ENCODE results near the gene NADSYN1.

Gene NADSYN1

GRCh38 chr11:71451596-71452198, 1.3 kb upstream of the NADSYN1 start:
- DNase-seq (ENCODE audit: low spot score), result peak; percentile 81

DNA sequence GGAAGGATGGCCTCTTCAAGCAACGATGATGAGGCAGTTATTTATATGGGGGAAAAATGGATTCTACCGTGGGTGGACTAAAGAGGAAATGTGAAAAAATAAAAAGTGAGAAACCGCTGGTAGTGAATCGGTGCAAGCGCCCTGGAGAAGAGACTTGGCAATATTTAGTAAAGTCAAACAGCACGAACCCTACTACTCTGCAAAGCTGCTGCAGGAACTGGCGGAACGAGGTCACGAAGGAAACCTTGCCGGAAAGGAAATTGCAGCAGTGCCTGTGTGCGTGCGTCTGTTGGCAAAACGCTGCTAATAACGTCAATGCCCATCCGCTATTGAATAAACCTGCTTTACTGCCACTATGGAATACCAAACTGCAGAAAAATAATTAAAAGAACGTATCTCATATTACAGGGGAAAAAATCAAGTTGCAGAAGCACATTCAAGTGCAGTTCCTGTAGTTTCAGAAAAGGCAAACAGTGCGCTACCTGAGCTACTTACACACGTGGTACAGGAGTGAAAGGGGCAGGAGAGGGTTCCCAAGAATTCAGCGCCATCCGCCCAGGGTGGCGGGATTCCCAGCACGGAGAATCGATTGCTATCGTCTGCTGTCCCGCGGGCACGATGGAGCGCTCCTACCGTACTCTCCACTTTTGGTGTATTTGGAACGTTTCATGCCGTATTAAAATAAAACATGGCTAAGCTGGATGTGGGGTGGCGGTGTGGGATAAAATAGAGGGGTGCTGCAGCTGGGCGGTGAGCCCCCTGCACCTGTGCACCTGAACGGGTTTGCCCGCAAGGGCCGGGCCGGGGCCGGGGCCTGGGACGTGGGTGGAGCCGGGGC, 585 bp upstream of the NADSYN1 start:
- DNase-seq (ENCODE audit: low spot score), result peak; percentile 70

- no peak for DNase-seq (ENCODE audit: low spot score)
These were observed 908 bp downstream of the NADSYN1 start for GRCh38 chr11:71453918-71454304.

GRCh38 chr11:71454470-71455113, 1.6 kb downstream of the NADSYN1 start:
- no peak for DNase-seq (ENCODE audit: low spot score)

GRCh38 chr11:71456294-71456693, 3.3 kb downstream of the NADSYN1 start:
- DNase-seq (ENCODE audit: low spot score), result no peak

DNA sequence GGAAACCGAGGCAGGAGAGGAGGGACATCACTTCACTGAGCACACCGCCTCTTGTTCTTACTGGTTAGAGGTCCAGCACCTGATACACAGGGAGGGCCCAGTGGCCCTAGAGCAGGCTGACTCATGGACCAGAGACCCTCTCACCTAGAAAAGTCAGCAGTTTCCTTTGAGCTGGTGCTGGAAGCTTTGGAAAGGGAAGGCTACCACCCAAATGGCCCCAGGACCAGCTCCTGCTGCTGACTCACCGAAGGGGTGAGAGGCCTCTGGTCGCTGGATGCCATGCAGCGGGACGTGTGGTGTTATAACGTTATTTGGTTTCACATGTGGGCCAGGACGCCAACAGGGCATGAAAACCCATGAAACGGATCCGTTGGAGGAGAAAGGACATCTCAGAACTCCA, 3.8 kb downstream of the NADSYN1 start:
- DNase-seq (ENCODE audit: low spot score), result no peak

GRCh38 chr11:71458146-71459070, 5.4 kb downstream of the NADSYN1 start:
- no peak for DNase-seq (ENCODE audit: low spot score)

GRCh38 chr11:71459076-71459766, 6.2 kb downstream of the NADSYN1 start:
- no peak for DNase-seq (ENCODE audit: low spot score)

DNA sequence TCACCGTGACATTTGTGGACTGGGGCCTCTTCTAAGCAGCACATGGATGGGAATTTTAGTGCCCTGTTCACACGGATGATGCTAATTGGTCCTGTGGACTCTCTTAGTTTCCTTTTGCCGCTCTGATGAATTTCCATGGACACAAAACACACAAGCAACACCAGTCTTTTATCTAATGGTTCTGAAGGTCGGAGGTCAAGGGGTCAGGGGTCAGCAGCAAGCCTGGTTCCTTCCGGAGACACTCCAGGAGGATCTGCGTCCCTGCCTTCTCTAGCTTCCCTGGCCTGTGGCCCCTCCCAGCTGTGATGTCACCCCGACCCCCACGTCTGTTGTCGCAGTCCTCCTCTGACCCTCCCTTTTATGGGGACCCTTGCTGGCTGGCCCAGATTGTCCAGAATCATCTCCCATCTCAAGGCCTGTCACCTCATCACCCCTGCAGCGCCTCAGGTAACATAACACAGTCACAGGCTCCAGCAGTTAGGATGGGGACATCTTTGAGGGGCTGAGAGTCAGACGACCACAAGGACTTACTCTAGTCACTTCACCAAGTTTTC, 6.8 kb downstream of the NADSYN1 start:
- no peak for DNase-seq (ENCODE audit: low spot score)

DNA sequence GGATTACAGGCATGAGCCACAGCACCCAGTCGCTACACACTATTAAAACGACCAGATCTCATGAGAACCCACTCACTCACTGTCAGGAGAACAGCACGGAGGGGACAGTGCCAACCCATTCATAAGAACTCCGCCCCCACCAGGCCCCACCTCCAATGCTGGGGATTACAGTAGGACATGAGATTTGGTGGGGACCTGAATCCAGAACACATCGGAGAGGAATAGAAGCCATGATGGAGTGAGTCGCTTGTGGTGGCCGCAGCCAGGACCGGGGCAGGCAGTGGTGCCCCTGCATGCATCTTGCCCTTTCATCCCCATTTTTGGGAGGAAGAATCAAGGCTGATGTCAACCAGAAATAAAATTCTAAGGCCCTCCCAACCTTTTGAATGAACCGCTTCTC, 8.7 kb downstream of the NADSYN1 start:
- no peak for DNase-seq (ENCODE audit: low spot score)

GRCh38 chr11:71462726-71463125, 9.7 kb downstream of the NADSYN1 start:
- no peak for DNase-seq (ENCODE audit: low spot score)

DNA sequence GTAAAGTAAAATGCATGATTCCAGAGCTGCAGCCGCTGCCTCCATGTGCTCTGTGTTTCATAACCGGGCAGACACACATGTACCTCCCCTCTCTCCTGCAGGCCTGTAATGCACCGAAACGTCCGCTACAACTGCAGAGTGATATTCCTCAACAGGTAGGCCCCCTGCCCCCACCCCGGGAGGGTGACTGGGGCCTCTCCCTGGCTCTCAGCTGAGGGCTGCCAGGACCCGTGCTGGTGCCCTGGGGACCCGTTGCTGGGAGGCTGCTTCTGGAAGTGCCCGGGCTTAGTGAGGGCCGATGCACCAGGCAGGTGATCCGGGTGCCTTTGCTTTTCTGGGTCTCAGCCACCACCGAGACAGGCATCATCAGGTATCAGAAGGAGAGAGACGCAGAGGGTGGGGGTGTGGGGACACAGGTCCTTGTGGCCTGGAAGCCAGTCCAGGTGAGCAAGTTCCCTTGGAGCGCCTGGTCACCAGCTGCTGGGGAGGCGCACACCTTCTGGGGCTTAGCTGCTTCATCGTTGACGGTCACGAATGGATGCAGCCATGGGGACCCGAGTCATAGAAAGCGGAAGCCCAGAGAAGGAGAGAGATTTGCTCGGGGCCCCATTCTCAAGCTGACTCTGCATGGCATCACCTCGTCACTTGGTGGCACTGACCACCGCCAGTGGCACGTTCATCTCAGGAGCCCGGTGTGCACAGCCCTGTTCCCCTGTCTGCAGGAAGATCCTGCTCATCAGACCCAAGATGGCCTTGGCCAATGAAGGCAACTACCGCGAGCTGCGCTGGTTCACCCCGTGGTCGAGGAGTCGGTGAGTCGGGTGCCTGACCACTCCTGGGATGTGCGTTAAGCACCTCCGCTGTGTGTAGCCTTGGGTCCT, 10.6 kb downstream of the NADSYN1 start:
- DNase-seq (ENCODE audit: low spot score), result no peak

GRCh38 chr11:71465054-71465453, 12.1 kb downstream of the NADSYN1 start:
- no peak for DNase-seq (ENCODE audit: low spot score)

DNA sequence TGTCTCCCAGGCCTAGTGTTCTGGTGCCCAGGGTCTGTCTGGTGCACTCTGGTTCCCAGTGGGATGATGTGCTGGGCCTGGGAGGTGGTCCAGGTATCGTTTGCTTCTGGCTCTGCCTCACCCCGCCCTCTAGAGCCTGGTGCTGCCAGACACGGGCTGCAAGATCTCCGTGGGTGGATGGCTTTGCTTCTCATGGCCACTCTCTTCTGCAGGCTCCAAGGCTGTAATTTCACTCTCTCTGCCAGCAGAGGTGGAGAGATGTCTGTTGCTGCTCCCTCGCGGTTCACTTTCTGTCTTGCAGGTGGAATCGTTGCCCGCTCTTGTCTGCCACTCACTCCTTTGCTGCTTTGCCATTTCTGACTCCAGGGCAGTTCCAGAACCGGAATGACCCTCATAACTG, 13.4 kb downstream of the NADSYN1 start:
- DNase-seq (ENCODE audit: low spot score), result no peak

DNA sequence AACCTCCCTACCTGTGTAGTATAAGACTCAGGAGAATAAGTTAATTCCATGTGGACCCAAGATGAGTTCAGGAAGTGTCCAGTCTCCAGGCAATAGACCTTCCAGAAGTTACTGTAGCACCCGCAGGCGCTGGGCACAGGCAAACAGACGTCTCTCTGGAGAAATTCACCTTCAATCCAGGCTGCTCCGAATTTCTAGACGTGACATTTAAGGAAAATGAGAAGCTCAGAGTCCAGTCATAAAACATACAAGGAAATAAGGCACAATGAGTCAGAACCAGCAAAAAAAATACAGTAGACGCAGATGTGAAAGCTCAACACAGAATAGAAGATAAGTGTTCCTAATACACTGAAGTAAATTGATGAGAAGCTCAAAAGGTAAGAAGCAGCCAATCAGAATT, 14.2 kb downstream of the NADSYN1 start:
- DNase-seq (ENCODE audit: low spot score), result no peak

DNA sequence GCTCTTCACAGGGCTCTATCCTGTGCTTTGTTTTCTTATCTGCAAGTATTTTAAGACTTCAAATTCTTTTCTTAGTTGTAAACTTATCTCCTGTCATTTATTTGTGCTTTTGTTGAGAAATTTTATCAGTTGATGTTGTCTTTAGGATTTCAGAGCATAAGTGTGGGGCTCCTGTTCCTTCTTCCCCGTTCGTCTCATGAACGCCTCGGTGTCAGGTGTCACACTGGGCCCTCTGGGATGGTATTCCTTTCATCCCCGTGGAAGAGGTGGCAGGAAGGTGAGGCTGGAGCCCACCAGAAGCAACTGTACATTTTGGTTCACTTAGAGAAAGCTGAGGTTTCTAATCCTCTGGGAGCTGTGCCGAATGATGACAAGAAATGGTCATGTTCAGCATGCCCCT, 17.9 kb downstream of the NADSYN1 start:
- DNase-seq (ENCODE audit: low spot score), result no peak

DNA sequence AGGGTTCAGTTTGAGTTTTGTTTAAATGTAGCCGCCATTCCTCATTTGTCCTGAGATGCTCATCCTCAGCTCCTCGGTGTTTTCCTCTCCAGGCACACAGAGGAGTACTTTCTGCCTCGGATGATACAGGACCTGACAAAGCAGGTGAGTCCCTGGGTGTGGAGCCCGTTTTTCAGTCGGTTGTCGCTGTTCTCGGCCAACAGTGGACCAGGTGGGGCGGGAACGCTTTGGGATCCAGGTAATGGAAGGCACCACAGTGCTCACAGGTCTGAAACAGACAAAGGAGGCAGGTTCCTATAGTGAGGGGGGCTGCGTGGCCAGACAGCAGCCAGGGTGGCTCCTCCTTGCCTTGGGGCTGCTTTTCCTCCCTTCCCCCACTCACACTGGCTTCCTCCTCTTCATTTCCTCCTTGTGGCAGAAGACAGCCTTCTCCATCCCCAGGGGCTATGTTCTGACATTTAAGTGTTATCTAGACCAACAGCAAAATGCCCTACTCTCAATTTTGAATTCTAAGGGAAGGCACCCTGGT, 19.4 kb downstream of the NADSYN1 start:
- DNase-seq (ENCODE audit: low spot score), result no peak

DNA sequence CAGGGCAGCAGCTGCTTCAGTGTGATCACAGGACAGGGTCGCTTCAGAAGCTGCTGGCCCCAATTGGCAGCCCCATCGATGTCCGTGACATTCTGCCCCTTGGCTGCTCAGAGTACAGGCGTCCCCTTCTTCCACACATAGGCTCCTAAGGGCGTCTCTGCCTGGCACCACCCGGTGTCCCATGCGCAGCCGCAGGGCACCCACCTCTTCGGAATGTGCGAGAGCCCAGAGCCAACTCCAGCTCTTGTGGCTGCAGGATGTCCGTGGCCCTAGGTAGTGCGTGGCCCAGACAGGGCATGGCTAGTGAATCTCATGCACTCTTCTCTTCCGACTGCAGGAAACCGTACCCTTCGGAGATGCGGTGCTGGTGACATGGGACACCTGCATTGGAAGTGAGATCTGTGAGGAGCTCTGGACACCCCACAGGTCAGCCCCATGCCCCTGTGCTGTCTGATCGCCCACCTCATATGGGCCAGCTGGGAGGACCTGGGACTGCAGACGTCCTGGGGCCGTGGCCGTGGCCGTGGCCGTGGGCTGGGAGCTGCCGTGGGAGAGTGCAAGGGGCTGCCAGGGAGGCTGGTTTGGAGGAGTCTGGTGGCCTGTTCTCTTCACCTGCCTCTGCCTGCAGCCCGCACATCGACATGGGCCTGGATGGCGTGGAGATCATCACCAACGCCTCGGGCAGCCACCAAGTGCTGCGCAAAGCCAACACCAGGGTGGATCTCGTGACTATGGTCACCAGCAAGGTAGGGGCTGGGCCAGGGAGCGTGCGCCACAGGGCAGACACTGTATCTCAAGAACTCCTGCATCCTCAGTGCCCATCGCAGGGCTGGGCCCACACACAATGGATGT, 20.2 kb downstream of the NADSYN1 start:
- no peak for DNase-seq (ENCODE audit: low spot score)

- no peak for DNase-seq (ENCODE audit: low spot score)
These were observed 20.7 kb downstream of the NADSYN1 start for GRCh38 chr11:71473793-71474080.

All from cerebellar cortex (tissue), 1 donor.